22Rv1 (cell line): ENCODE measurements around the gene RRAD.

Experiments
- ZFX ChIP-seq: fragments of 450-650 bp; IDR thresholded peaks from 2 replicates; pipeline ENCODE4 v1.6.1; 2017; ENCODE audit warnings: antibody characterized with exemption, borderline replicate concordance
- TF ChIP-seq, protein P1 (sequence below): fragments of 450-650 bp; IDR thresholded peaks from 2 replicates; pipeline ENCODE4 v1.5.1; 2017; ENCODE audit warnings: mild to moderate bottlenecking

- TF ChIP-seq, protein P1, sequence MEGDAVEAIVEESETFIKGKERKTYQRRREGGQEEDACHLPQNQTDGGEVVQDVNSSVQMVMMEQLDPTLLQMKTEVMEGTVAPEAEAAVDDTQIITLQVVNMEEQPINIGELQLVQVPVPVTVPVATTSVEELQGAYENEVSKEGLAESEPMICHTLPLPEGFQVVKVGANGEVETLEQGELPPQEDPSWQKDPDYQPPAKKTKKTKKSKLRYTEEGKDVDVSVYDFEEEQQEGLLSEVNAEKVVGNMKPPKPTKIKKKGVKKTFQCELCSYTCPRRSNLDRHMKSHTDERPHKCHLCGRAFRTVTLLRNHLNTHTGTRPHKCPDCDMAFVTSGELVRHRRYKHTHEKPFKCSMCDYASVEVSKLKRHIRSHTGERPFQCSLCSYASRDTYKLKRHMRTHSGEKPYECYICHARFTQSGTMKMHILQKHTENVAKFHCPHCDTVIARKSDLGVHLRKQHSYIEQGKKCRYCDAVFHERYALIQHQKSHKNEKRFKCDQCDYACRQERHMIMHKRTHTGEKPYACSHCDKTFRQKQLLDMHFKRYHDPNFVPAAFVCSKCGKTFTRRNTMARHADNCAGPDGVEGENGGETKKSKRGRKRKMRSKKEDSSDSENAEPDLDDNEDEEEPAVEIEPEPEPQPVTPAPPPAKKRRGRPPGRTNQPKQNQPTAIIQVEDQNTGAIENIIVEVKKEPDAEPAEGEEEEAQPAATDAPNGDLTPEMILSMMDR = no peak
- no peak for TF ChIP-seq ZFX
Observed at GRCh38 chr16:66878067-66878466, 47.3 kb downstream of the RRAD start.
